ENCODE data around the gene PRDM8.

The PRDM8 gene

GRCh38 chr4:80196922-80197573 lies at the start of gene PRDM8:
Gene PRDM8 (plus strand): TSS chr4:80197503. CDS start chr4:80200081, 2,578 bp downstream.
- Mint-ChIP-seq H3K9me3 (no peaks in the 10 kb centered on the region), H3K36me3 (peaks cover 6% of the 10 kb centered on the region), H3K4me3 (peak within 1 kb of the TSS; percentile 54), H3K4me1 (peaks cover 45% of the 10 kb centered on the region), H3K27ac (no peak within 1 kb of the TSS)
- peak; percentile 33 for ATAC-seq
- DNase-seq (ENCODE audit: low spot score in 2 of 2) = no peak

GRCh38 chr4:80150387-80151180 lies 46.7 kb upstream of the PRDM8 start:
- H3K4me1 Mint-ChIP-seq = peaks cover 14% of the 10 kb centered on the region
- H3K36me3 Mint-ChIP-seq = no peaks in the 10 kb centered on the region
- no peak overlapping the region for H3K4me3 Mint-ChIP-seq
- DNase-seq (ENCODE audit: low spot score in 2 of 2) = no peak
- ATAC-seq = no peak
- no peaks in the 10 kb centered on the region for H3K9me3 Mint-ChIP-seq
- H3K27ac Mint-ChIP-seq = no peak overlapping the region

- ATAC-seq = peak; percentile 60
Measured at GRCh38 chr4:80151981-80152380, 45.3 kb upstream of the PRDM8 start.

GRCh38 chr4:80153874-80154544 lies 43.3 kb upstream of the PRDM8 start:
- no peak for DNase-seq (ENCODE audit: low spot score in 2 of 2)
- peak overlapping the region; percentile 22 for H3K4me3 Mint-ChIP-seq
- ATAC-seq = peak; percentile 96
- H3K27ac Mint-ChIP-seq = peak overlapping the region; percentile 87
- H3K9me3 Mint-ChIP-seq = no peaks in the 10 kb centered on the region
- H3K4me1 Mint-ChIP-seq = peaks cover 20% of the 10 kb centered on the region
- H3K36me3 Mint-ChIP-seq = no peaks in the 10 kb centered on the region

More at GRCh38 chr4:80151981-80152380, 45.3 kb upstream of the PRDM8 start:
- no peak for DNase-seq (ENCODE audit: low spot score in 2 of 2)
- Mint-ChIP-seq H3K4me1 (peaks cover 14% of the 10 kb centered on the region), H3K36me3 (no peaks in the 10 kb centered on the region), H3K9me3 (no peaks in the 10 kb centered on the region), H3K4me3 (no peak overlapping the region), H3K27ac (no peak overlapping the region)

- Mint-ChIP-seq H3K4me3 (peak overlapping the region; percentile 22), H3K4me1 (peaks cover 20% of the 10 kb centered on the region), H3K27ac (peak overlapping the region; percentile 87), H3K36me3 (no peaks in the 10 kb centered on the region), H3K9me3 (no peaks in the 10 kb centered on the region)
- ATAC-seq (peak; percentile 38), DNase-seq (ENCODE audit: low spot score in 2 of 2) (no peak)
Measured at GRCh38 chr4:80154545-80154933, 42.8 kb upstream of the PRDM8 start.

- ATAC-seq = no peak
- H3K4me3 Mint-ChIP-seq = no peak overlapping the region
- H3K9me3 Mint-ChIP-seq = no peaks in the 10 kb centered on the region
- no peaks in the 10 kb centered on the region for H3K36me3 Mint-ChIP-seq
- H3K27ac Mint-ChIP-seq = peak overlapping the region; percentile 87
- H3K4me1 Mint-ChIP-seq = peaks cover 20% of the 10 kb centered on the region
- no peak for DNase-seq (ENCODE audit: low spot score in 2 of 2)
Measured at GRCh38 chr4:80155316-80155982, 41.9 kb upstream of the PRDM8 start.

GRCh38 chr4:80156410-80156809 lies 40.9 kb upstream of the PRDM8 start:
- no peaks in the 10 kb centered on the region for H3K36me3 Mint-ChIP-seq
- no peak overlapping the region for H3K4me3 Mint-ChIP-seq
- H3K9me3 Mint-ChIP-seq = no peaks in the 10 kb centered on the region
- DNase-seq (ENCODE audit: low spot score in 2 of 2) (no peak), ATAC-seq (no peak)
- H3K4me1 Mint-ChIP-seq = peaks cover 20% of the 10 kb centered on the region
- no peak overlapping the region for H3K27ac Mint-ChIP-seq

- peaks cover 6% of the 10 kb centered on the region for H3K4me1 Mint-ChIP-seq
- H3K9me3 Mint-ChIP-seq = no peaks in the 10 kb centered on the region
- DNase-seq (ENCODE audit: low spot score in 2 of 2) = no peak
- H3K4me3 Mint-ChIP-seq = no peak overlapping the region
- no peaks in the 10 kb centered on the region for H3K36me3 Mint-ChIP-seq
- H3K27ac Mint-ChIP-seq = no peak overlapping the region
- ATAC-seq = no peak
Measured at GRCh38 chr4:80161413-80162058, 35.8 kb upstream of the PRDM8 start.

GRCh38 chr4:80162418-80162817 lies 34.9 kb upstream of the PRDM8 start:
- Mint-ChIP-seq H3K9me3 (no peaks in the 10 kb centered on the region), H3K4me3 (no peak overlapping the region), H3K36me3 (no peaks in the 10 kb centered on the region), H3K27ac (no peak overlapping the region), H3K4me1 (peaks cover 2% of the 10 kb centered on the region)
- ATAC-seq (no peak), DNase-seq (ENCODE audit: low spot score in 2 of 2) (no peak)

- no peaks in the 10 kb centered on the region for H3K9me3 Mint-ChIP-seq
- ATAC-seq (no peak), DNase-seq (ENCODE audit: low spot score in 2 of 2) (no peak)
- H3K36me3 Mint-ChIP-seq = no peaks in the 10 kb centered on the region
- H3K4me1 Mint-ChIP-seq = no peaks in the 10 kb centered on the region
- no peak overlapping the region for H3K27ac Mint-ChIP-seq
- H3K4me3 Mint-ChIP-seq = no peak overlapping the region
Measured at GRCh38 chr4:80165855-80166254, 31.4 kb upstream of the PRDM8 start.

- no peak for DNase-seq (ENCODE audit: low spot score in 2 of 2)
- peaks cover 49% of the 10 kb centered on the region for H3K4me1 Mint-ChIP-seq
- ATAC-seq = peak; percentile 56
- H3K36me3 Mint-ChIP-seq = no peaks in the 10 kb centered on the region
- peak overlapping the region; percentile 51 for H3K4me3 Mint-ChIP-seq
- peak overlapping the region; percentile 87 for H3K27ac Mint-ChIP-seq
- H3K9me3 Mint-ChIP-seq = no peaks in the 10 kb centered on the region
Measured at GRCh38 chr4:80171251-80171650, 26.1 kb upstream of the PRDM8 start.

- Mint-ChIP-seq H3K36me3 (no peaks in the 10 kb centered on the region), H3K4me3 (peak overlapping the region; percentile 51), H3K9me3 (no peaks in the 10 kb centered on the region), H3K27ac (peak overlapping the region; percentile 87), H3K4me1 (peaks cover 49% of the 10 kb centered on the region)
- DNase-seq (ENCODE audit: low spot score in 2 of 2) (no peak), ATAC-seq (peak; percentile 58)
Measured at GRCh38 chr4:80171656-80172055, 25.6 kb upstream of the PRDM8 start.

- H3K9me3 Mint-ChIP-seq = no peaks in the 10 kb centered on the region
- peak overlapping the region; percentile 87 for H3K27ac Mint-ChIP-seq
- peak overlapping the region; percentile 51 for H3K4me3 Mint-ChIP-seq
- no peak for DNase-seq (ENCODE audit: low spot score in 2 of 2)
- H3K36me3 Mint-ChIP-seq = no peaks in the 10 kb centered on the region
- ATAC-seq = peak; percentile 64
- H3K4me1 Mint-ChIP-seq = peaks cover 49% of the 10 kb centered on the region
Measured at GRCh38 chr4:80172203-80172602, 25.1 kb upstream of the PRDM8 start.

- H3K27ac Mint-ChIP-seq = peak overlapping the region; percentile 87
- H3K36me3 Mint-ChIP-seq = no peaks in the 10 kb centered on the region
- peaks cover 49% of the 10 kb centered on the region for H3K4me1 Mint-ChIP-seq
- ATAC-seq = peak; percentile 97
- DNase-seq (ENCODE audit: low spot score in 2 of 2) = peak in 1 of 2 donors; percentile 69
- peak overlapping the region; percentile 51 for H3K4me3 Mint-ChIP-seq
- H3K9me3 Mint-ChIP-seq = no peaks in the 10 kb centered on the region
Measured at GRCh38 chr4:80173401-80173800, 23.9 kb upstream of the PRDM8 start.

- DNase-seq (ENCODE audit: low spot score in 2 of 2) (no peak), ATAC-seq (no peak)
- Mint-ChIP-seq H3K27ac (peak overlapping the region; percentile 35), H3K4me3 (peak overlapping the region; percentile 51), H3K4me1 (peaks cover 49% of the 10 kb centered on the region), H3K9me3 (peaks cover under 1% of the 10 kb centered on the region), H3K36me3 (no peaks in the 10 kb centered on the region)
Measured at GRCh38 chr4:80173841-80174240, 23.5 kb upstream of the PRDM8 start.
